NCI-H82 treated with DMSO at 0.1 percent for 48 hours (cell line): ENCODE data around the gene ECHDC1.
"Not testable (repeated sequence)": the region's sequence is repeated elsewhere in the genome, so short reads cannot be mapped to it uniquely, and the experiment has no call there.

Experiments used
- DNase-seq: peaks from one replicate; lab custom pipeline; 2025; ENCODE audit not compliant: unreplicated experiment; lab: John Stamatoyannopoulos, UW

ECHDC1 gene, protein sequence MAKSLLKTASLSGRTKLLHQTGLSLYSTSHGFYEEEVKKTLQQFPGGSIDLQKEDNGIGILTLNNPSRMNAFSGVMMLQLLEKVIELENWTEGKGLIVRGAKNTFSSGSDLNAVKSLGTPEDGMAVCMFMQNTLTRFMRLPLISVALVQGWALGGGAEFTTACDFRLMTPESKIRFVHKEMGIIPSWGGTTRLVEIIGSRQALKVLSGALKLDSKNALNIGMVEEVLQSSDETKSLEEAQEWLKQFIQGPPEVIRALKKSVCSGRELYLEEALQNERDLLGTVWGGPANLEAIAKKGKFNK

DNA sequence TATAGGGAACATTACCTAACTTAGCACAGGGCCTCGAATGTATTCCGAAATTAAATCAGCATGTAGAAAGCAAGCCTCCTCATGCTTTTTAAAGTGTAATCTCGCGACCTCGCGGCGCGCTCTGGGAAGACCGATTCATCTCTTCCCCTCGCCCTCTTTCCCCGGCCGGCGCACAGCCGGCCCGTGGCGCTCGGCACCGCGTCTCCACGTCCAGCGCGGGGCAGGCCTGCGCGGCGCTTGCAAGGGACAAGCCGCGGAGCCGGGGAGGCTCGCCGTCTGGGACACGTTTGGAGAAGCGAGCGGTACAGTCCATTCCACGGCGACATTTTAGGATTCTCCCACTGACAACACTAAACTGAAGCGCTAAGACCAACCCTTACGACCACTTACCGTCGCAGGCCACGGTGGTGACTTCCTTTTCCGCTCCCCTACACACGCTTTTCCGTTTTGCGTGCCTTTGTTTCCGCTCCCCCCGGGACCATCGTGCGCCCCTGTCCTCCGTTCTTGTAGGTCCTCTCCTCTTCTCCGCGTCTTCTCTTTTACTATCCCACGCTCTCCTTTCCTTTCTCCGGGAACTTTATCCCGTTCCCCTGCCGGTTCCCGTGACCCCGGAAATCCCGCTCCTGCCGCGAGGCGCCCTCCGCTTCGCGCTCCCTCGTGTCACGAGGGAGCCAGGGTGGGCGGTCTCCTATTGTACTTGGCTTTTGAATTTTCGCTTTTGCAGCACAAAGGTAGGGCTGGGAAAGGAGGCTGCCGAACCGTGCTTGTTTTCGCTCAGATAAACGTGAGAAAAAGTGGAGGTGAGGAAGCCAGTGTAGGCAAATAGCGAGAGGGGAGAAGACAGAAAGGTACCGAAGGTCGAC is at the start of gene ECHDC1:
Gene ECHDC1, minus strand, starts transcription at position 664 of the 863 bp plus-strand sequence. CDS start 12,581 bp downstream, outside the sequence.
- DNase-seq = peak; percentile 50

DNA sequence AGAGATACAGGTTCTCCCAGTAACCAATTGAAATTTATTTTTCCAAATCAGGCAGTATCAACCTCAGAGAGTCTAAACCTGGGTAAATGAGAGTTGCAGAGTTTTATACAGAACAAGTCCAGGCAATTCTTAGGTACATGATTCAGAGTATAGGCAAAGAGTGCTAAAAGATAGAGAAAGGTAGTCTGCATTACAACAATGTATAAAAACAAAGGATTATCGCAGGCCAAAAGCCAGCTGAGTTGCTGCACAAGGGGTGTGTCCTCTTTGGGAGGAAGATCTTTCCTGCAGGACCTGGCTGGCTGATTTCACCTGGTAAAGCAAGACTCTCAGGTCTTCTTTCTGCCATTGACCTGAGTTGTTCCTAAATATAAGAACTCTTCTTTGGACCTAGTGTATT is 48.9 kb upstream of the ECHDC1 start:
- no peak for DNase-seq

DNA sequence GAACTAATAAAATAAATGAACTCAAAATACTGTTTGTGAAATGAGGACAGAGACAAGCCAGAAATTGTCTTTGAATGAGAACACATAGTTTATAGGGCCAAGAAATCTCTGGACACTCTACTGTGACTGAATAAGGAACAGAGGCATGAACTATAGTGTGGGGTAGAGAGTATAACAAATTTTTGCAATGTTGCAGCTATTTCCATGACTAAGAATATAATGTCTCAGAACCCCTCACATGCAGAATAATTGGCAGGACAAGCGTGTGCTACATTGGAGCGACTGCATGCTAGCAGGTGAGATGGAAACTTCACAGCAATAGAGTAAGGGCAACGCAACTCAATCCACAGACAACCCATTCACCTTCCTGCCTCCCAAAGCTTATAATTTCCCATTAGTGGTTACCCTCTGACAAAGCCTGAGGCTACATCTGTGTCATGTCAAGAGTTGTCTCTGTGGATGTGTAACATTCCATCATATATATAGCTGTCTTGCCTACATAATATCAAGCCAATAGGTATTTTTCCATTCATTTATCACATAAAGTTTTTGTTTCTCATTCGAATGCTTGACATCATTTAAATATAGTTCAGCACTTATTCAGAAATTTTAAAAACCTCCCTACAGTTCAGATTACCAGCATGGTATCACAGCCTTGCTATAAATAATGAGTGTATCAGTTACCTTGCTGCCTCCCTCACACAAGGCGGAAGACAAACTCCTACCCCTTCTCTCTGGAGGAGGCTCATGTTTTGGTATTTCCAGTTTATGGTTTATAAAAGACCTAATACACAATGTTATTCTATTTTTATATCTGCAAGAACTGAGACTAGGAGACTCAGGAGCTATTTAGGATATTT is 47.9 kb upstream of the ECHDC1 start:
- no peak for DNase-seq

DNA sequence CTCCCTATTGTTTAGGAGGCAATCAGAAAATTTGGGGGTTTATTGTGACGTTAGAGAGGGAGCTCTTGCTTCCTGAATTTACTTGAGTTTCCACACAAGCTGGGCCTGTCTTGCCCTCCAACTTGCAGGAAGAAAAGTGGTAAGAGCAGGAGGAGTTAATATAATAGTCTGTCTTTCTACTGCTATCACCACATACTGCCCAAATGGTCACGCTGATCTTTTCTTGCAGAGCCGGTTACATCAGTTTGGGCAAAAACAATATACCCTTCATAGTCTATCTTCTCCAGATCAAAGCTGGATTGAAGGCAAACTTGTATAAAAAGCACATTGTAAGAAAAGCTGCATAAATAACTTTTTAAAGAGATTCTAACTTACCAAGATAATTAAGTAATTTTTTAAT is 46.3 kb upstream of the ECHDC1 start:
- no peak for DNase-seq

DNA sequence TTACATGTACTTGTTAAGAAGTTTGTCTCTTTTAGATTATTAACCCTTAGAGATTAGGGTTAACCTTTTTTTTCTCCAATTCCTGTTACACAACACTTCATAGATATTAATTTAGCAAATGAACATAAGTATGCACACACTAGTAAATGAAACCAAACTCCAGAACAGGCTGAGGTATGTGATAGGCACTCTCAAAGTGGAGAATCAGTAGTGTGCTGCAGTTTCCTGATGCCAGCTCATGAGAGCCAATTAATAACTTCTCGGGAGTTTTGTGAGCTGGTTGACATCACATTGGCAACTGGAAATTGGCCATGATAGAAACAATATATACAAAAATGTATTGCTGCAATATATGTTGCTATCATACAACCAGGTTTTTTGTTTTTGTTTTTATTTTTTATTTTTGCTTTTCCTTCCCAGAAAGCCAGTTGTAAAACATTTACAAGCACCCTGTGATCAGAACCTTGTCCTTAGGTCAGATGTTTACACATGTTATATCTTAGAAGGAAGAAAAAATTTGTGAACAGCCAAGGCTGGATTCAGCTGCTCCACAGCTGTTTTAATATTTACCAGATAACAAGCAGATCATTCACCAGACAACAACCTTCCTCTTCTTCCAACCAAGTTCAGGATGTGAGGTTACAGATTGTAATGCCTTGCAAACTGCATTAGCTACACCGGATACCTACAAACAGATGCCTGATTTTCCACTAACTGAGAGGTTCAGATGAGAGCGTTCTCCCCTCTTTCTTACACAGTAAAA is 42.4 kb upstream of the ECHDC1 start:
- no peak for DNase-seq

DNA sequence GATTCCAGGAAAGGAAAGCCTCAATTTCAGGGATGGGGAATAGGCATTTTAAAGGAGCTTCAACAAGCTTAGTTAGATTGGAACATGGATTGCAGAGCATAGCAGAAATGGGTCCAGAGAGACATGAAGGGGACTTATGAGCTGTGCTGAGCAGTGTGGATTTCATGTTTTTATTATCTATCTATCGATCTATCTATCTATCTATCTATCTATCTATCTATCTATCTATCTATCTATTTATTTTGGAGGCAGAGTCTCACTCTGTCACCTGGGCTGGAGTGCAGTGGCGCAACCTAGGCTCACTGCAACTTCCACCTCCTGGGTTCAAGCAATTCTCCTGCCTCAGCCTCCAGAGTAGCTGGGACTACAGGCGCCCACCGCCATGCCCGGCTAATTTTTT is 41.4 kb upstream of the ECHDC1 start:
- not testable (repeated sequence) for DNase-seq

DNA sequence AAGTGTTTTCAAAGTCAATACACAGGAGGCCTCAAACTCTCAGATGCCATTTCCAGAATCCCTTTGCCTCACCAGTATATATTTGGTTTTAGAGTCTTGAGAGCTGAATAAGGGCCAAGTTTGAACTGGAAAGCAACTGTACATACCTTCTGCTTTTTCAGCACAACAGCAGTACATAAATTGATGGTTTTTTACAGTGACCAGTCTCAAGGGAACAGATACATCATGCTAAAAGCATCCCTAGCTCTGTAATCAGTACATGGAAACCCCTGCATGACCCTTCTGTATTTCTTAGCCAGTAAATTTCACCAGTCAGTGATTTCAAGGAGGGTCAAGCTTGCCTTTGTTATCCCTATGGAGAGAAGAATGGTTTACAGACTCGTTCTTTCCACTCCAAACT is 40.6 kb upstream of the ECHDC1 start:
- no peak for DNase-seq

DNA sequence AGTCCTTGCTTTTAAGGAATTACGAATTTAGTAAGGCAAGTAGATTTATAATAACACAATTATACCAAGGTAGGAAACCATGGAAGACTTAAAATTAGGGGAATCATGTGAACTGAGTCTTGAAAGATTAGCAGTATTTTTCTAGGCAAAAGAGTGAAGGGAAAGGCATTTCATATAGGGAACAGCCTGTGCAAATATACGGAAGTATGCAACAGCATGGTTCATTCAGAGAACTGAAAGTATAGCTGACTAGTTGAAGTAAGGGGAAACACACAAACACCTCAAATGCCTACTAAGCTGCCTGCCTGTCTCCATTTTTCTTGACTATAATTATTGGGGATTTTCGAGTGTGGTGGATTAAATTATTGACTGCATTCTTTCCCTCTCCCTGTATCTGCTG is 39.0 kb upstream of the ECHDC1 start:
- DNase-seq = no peak

DNA sequence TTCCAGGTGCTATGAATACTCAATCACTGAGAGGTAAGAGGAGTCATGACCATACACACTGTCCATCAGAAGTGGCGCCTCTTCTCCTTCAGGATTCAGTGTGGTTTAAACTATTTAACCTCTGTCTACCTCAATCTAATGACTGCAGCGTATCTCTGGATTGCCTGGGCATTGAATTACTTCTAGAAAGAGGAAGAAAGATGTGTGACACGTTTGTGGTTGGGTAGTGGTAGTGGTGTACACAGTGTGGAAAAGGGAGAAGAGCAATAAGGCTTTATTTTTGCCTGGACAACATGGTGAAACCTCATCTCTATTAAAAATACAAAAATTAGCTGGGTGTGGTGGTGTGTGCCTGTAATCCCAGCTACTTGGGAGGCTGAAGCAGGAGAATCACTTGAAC is 38.0 kb upstream of the ECHDC1 start:
- DNase-seq = no peak

DNA sequence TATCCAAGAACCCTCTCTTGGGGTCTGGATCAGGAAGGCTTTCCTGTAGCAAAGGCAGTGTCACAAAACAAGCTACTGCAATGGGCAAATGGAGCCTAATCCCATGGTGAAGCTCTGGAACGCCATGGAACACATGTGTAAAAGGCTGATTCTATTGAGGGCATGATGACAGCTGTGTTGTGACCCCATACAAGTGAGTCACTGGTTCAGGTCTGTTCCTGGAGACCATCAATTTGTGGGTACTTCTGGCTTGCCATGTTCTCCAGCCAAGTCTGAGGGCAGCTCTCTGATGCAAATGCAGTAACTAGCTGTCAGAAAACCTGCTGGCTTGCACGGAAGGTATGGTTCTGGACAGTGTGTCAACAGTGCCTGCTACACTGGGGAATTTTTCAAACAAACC is 33.3 kb upstream of the ECHDC1 start:
- DNase-seq = no peak

DNA sequence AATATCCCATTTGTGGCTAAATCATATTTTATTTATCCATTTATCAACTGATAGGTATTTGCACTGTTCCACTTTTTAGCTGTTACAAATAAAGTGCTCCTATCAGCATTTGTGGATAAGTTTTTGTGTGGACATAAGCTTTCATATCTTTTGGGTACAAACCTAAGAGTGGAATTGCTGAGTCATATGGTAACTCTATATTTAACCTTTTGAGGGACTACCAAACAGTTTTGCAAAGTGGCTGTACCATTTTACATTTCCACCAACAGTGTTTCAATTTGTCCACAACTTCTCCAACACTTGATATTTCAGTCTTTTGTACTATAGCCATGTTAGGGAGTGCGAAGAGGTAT is 23.6 kb upstream of the ECHDC1 start:
- DNase-seq = no peak

DNA sequence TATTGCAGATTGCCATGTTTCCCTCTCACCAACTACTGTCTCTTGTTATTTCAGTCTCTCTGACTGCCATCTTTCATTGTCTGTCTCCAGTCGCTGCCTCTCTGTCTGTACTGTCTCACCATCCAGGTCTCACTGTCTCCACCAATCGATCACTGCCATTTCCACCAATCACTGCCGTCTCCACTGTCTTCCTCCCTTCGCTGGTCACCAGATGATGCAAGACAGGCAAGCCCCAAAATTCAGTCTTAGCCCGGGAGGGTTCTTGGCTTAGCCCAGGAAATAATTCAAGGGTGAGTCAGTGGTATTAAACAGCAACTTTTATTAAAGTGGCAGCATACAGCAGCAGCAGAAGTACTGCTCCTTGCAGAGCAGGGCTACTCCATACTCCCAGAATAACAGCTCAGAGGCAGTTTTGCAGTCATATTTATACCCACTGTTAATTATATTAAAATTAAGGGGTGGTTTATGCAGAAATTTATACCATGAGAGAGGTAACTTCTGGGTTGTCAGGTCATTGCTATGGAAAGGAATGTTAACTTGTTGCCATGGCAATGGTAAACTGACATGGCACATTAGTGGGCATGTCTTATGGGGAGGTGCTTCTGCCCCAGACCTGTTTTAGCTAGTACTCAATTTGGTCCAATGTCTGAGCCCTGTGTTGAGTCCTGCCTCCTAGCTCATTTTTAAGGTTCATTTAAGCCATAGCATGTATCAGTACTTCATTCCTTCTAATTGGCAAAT is 23.0 kb upstream of the ECHDC1 start:
- no peak for DNase-seq

DNA sequence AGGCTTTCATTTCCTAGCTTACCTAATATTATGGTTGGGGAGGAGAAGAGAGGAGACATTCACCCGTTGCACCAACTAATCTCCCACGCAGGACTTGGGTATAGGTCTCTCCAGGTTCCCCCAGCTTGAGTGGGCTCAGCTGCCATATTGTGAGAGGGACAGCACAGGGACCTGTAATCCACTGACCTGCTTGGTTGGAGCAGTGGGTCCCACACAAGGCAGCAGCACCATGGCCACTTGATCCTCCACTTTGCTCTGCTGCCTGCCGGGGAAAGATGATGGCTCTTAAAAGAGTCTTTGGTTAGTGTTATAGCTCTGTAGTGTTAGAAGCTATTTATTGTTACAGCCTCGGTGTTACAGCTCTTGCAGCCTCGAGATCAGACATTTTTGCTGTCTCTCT is 22.5 kb upstream of the ECHDC1 start:
- no peak for DNase-seq

DNA sequence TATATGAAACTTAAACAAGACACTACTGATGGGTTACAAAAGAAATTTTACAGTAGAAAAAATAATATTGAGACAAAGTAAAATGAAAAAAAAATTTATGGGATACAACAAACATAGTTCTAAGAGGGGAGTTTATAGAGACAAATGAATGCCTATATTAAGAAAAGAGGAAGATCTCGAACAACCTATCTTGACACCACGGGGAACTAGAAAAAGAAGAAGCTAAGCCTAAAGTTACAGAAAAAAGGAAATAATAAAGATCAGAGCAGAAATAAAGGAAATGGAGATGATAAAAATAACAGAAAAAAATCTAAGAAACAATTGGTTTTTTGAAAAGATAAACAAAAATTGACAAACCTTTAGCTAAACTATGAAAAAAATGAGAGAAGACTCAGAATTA is 9.1 kb upstream of the ECHDC1 start:
- DNase-seq = no peak

DNA sequence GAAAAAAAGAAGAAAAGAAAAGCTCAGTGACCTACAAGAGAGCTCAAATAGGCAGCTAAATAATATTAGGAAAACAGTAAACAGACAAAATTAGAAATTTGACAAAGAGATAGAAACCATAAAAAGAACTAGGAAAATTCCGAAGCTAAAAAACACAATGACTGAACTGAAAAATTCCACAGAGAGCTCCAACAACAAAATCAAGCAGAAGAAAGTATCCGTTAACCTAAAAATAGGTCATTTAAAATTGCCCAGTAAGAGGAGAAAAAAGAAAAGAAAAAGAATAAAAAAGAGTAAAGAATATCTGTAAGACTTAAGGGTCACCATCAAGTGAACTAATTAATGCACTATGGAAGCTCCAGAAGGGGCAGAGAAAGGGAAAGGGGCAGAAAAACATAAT is 6.6 kb upstream of the ECHDC1 start:
- no peak for DNase-seq

DNA sequence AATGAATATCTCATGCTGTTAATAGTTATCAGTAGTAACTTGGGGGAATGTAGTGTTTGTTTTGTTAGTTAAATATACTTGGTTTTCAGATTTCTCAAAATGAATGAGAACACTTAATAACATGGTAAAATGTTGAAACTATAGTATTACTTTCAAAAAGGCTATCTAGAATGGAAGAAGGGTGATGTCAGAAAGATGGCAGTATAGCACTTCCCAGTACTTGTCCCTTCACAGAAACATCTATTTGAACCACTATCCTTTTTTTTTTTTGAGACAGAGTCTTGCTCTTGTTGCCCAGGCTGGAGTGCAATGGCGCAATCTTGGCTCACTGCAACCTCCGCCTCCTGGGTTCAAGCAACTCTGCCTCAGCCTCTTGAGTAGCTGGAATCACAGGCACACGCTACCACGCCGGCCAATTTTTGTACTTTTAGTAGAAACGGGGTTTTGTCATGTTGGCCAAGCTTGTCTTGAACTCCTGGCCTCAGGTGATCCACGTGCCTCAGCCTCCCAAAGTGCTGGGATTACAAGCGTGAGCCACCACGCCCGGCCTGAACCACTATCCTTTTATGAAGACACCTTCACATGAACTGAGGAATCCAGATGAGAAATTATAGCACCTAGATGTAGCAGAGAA is 4.7 kb upstream of the ECHDC1 start:
- DNase-seq = no peak

DNA sequence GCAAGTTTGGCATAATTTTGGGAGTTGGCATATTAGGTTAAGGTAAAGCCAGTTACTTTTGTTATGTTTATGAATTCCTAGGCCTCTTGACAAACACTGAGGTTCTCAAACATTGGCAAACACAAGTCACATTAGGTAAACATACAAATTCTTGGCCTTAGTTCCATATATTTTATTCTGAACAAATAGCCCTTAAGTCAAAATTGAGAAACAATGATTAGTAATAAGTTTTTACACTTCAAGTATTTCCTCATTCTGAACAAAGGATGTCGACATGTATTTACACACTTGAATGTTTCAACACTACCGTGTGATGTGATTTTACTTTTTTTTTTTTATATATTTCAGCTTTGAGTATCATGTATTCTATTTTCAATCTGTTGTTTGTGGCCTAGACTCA is 3.8 kb upstream of the ECHDC1 start:
- DNase-seq = no peak

DNA sequence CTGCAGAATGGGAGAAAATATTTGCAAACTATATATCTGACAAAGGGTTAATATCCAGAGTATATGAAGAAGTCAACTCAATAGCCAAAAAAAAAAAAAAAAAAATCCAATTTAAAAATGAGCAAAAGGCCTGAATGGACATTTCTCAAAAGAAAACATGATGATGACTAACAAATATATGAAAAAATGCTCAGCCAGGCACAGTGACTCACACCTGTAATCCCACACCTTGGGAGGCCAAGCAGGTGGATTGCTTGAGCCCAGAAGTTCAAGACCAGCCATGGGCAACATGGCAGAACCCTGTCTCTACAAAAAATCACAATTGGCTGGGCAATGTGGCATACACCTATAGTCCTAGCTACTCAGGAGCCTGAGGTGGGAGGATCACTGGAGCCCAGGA is 2.1 kb upstream of the ECHDC1 start:
- DNase-seq = no peak

DNA sequence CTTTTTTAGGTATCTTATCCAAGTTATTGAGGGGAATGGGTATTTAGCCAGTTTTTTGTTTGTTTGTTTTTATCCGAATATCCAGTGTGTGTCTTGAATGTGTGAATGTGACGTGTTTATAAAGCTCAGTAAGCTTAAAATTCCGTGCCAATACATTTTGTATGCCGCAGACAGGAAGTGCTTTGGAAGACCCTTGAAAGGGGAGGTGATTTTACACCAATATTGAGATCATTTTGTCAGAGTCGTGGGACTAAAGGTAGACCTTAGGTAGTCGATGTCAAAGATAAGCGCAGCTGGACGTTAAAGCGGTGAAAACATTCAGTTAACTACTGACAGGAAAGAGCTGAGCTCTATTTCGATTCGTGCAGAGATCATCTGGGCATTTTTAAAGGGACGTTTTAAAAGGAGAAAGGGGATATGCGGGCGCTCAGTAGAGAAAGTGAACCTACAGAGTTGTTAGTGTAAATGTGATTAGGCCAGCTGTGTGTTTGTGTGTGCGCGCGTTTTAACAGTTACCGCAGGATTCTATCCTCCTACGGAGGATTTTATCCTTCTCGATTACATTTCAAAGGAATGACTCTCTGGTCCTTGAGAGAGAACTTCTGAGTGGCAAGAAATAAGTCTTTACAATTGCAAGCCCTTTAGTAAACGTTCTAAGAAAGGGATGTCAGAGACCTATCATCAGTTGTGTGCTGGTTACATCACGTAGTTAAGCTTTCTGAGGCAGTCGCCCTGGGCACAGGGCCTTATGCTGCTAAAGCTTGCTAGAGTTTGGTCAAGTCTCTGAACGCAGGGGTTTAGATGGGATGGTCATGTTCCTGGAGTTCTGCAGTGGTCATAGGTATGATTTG is 625 bp upstream of the ECHDC1 start:
- DNase-seq = peak; percentile 13
